ENCODE measurements around the gene MTHFSD. TPM values are rescaled to one million over a fixed set of nuclear protein-coding genes. Genes with fewer than 3 reads are reported as not detected.

Gene MTHFSD
- total and polyA plus RNA-seq, 4 donors = 9.4 to 28.5 (median 16.6) TPM

GRCh38 chr16:86538196-86538780, 16.7 kb downstream of the MTHFSD start:
- ATAC-seq (ENCODE audit: insufficient read depth, low FRiP score) (no peak), DNase-seq (no peak)
- H3K4me3 ChIP-seq = no peak overlapping the region
- no peak overlapping the region for H3K27ac ChIP-seq (ENCODE audit: low read depth in 1 of 2, low read length in 1 of 2)
- no peaks in the 10 kb centered on the region for H3K9me3 ChIP-seq (ENCODE audit: control insufficient read depth in 4 of 4, insufficient read depth in 3 of 4, low read length in 3 of 4)
- no peak for TF ChIP-seq CTCF (IDR thresholded peaks at IDR 0.05; ENCODE audit: control extremely low read depth, extremely low read depth)
- H3K4me1 ChIP-seq (ENCODE audit: control insufficient read depth in 5 of 5, insufficient read depth in 5 of 5, low read length in 5 of 5) = no peaks in the 10 kb centered on the region
- H3K9ac ChIP-seq (ENCODE audit: insufficient read depth in 1 of 2, low read length in 2 of 2) = no peak overlapping the region
- no peaks in the 10 kb centered on the region for H3K27me3 ChIP-seq (ENCODE audit: control insufficient read depth in 3 of 3, insufficient read depth in 3 of 3, low read length in 2 of 3)
- 95 to 97% methylated on average over 17 of the region's 17 CpGs for WGBS, 2 donors
- H3K36me3 ChIP-seq (ENCODE audit: control insufficient read depth in 4 of 4, insufficient read depth in 4 of 4, low read length in 4 of 4) = peaks cover 10 to 43% (median 21%) of the 10 kb centered on the region in 4 donors

GRCh38 chr16:86537486-86537885, 17.5 kb downstream of the MTHFSD start:
- Histone ChIP-seq H3K9me3 (ENCODE audit: control insufficient read depth in 4 of 4, insufficient read depth in 3 of 4, low read length in 3 of 4) (no peaks in the 10 kb centered on the region), H3K27me3 (ENCODE audit: control insufficient read depth in 3 of 3, insufficient read depth in 3 of 3, low read length in 2 of 3) (no peaks in the 10 kb centered on the region), H3K27ac (ENCODE audit: low read depth in 1 of 2, low read length in 1 of 2) (no peak overlapping the region), H3K9ac (ENCODE audit: insufficient read depth in 1 of 2, low read length in 2 of 2) (no peak overlapping the region), H3K36me3 (ENCODE audit: control insufficient read depth in 4 of 4, insufficient read depth in 4 of 4, low read length in 4 of 4) (peaks cover 10 to 43% (median 21%) of the 10 kb centered on the region in 4 donors), H3K4me3 (no peak overlapping the region), H3K4me1 (ENCODE audit: control insufficient read depth in 5 of 5, insufficient read depth in 5 of 5, low read length in 5 of 5) (no peaks in the 10 kb centered on the region)
- ATAC-seq (ENCODE audit: insufficient read depth, low FRiP score) = no peak
- WGBS, 2 donors = 96 to 99% methylated on average over 4 of the region's 4 CpGs
- TF ChIP-seq CTCF (IDR thresholded peaks at IDR 0.05; ENCODE audit: control extremely low read depth, extremely low read depth) = no peak
- DNase-seq = no peak

GRCh38 chr16:86536621-86537020, 18.4 kb downstream of the MTHFSD start:
- Histone ChIP-seq H3K27me3 (ENCODE audit: control insufficient read depth in 3 of 3, insufficient read depth in 3 of 3, low read length in 2 of 3) (no peaks in the 10 kb centered on the region), H3K27ac (ENCODE audit: low read depth in 1 of 2, low read length in 1 of 2) (no peak overlapping the region), H3K36me3 (ENCODE audit: control insufficient read depth in 4 of 4, insufficient read depth in 4 of 4, low read length in 4 of 4) (peaks cover 10 to 44% (median 20%) of the 10 kb centered on the region in 4 donors), H3K9ac (ENCODE audit: insufficient read depth in 1 of 2, low read length in 2 of 2) (no peak overlapping the region), H3K4me3 (no peak overlapping the region), H3K4me1 (ENCODE audit: control insufficient read depth in 5 of 5, insufficient read depth in 5 of 5, low read length in 5 of 5) (peaks cover 0 to 2% (median 1%) of the 10 kb centered on the region in 5 donors), H3K9me3 (ENCODE audit: control insufficient read depth in 4 of 4, insufficient read depth in 3 of 4, low read length in 3 of 4) (no peaks in the 10 kb centered on the region)
- DNase-seq (no peak), ATAC-seq (ENCODE audit: insufficient read depth, low FRiP score) (no peak)
- no peak for TF ChIP-seq CTCF (IDR thresholded peaks at IDR 0.05; ENCODE audit: control extremely low read depth, extremely low read depth)
- 96 to 97% methylated on average over 17 of the region's 17 CpGs for WGBS, 2 donors
